ENCODE data around the gene TENM3. TPM values are rescaled to one million over a fixed set of nuclear protein-coding genes. Genes with fewer than 3 reads are reported as not detected.

TENM3 gene
- total and polyA plus RNA-seq, 2 of the 8 experiments (the other 6 are each of a cell fraction or from before 2014, with no cell fraction given), result 36.9 to 69.3 TPM

DNA sequence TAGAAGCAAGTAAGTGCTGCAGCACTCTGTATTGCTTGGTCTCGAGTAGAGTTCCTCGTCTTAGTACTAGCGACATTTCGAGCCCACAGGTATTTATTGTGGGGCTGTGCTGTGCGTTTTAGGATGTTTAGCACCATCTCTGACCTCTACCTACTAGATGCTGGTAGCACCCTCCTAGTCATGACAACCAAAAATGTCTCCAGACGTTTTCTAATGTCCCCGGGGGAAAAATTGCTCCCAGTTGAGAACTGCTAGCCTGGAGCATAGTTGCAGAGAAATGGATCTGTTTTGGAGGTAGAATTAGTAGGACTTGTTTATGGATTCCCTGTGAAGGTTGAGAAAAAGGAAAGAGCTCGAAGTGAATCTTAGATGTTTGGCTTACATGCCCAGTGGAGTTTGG, 287.2 kb downstream of the TENM3 start:
- Histone ChIP-seq H3K4ac (replicated peaks; ENCODE audit: insufficient read length, low read depth, low read length) (no peak overlapping the region), H3K14ac (ENCODE audit: insufficient read length) (no peak overlapping the region), H2BK20ac (ENCODE audit: low read length) (no peak overlapping the region), H2AFZ (ENCODE audit: low read length) (no peak overlapping the region), H3K4me2 (ENCODE audit: insufficient read depth in 1 of 2, low read depth in 2 of 2, low read length in 2 of 2) (no peak overlapping the region), H2AK5ac (ENCODE audit: low read depth, low read length) (peak overlapping the region; percentile 84; the same call in 1 of the 2 replicates), H4K8ac (ENCODE audit: extremely low read depth, insufficient read depth, low read length) (no peak overlapping the region), H3K4me1 (replicated peaks in 1 of 4; ENCODE audit: control insufficient read depth in 3 of 4, insufficient read depth in 4 of 4, low read length in 3 of 4) (peaks cover 0 to 11% (median 3%) of the 10 kb centered on the region in 4 experiments; a peak in 5 of 7 replicates), H3K56ac (replicated peaks; ENCODE audit: insufficient read length, low read depth, low read length) (no peak overlapping the region), H3K18ac (ENCODE audit: extremely low read depth, low read length) (0 out of 2 replicates have a peak overlapping the region, but pooled peaks have one; percentile 41), H3K79me1 (ENCODE audit: low read depth, low read length) (peaks cover 4% of the 10 kb centered on the region; the same call in 1 of the 2 replicates), H2BK15ac (ENCODE audit: low read length) (no peak overlapping the region), H3K4me3 (ENCODE audit: extremely low read depth in 1 of 4, insufficient read depth in 2 of 4, low read depth in 3 of 4, low read length in 4 of 4) (no peak overlapping the region), H3K27me3 (replicated peaks in 1 of 4; ENCODE audit: control insufficient read depth in 3 of 4, extremely low read depth in 1 of 4, insufficient read depth in 3 of 4, low read length in 3 of 4) (no peaks in the 10 kb centered on the region), H3K27ac (ENCODE audit: low read depth, low read length) (no peak overlapping the region), H3K23me2 (ENCODE audit: low read depth, low read length) (no peaks in the 10 kb centered on the region), H3K79me2 (ENCODE audit: control insufficient read depth in 1 of 2, insufficient read depth in 2 of 2, low read length in 2 of 2) (peaks cover 0 to 55% of the 10 kb centered on the region in 2 experiments; a peak in 3 of 4 replicates), H3K9ac (replicated peaks in 1 of 4; ENCODE audit: extremely low read depth in 1 of 4, low read depth in 3 of 4, low read length in 3 of 4) (no peak overlapping the region), H2BK5ac (ENCODE audit: low read depth, low read length) (peak overlapping the region; percentile 1; the same call in 1 of the 2 replicates), H2BK120ac (replicated peaks; ENCODE audit: low read depth, low read length) (no peak overlapping the region), H2BK12ac (ENCODE audit: low read depth, low read length) (no peak overlapping the region; the same call in 1 of the 2 replicates), H3K23ac (ENCODE audit: insufficient read length) (no peak overlapping the region), H3K9me3 (ENCODE audit: insufficient read depth in 2 of 2, low read depth in 1 of 2, low read length in 1 of 2) (no peaks in the 10 kb centered on the region), H4K5ac (ENCODE audit: insufficient read length, low read depth, low read length) (no peak overlapping the region), H4K20me1 (replicated peaks in 1 of 2; ENCODE audit: control insufficient read depth in 1 of 2, insufficient read depth in 2 of 2, low read length in 2 of 2) (no peaks in the 10 kb centered on the region), H3K36me3 (ENCODE audit: control insufficient read depth in 2 of 4, insufficient read depth in 4 of 4, low read length in 3 of 4) (no peaks in the 10 kb centered on the region), H4K91ac (replicated peaks; ENCODE audit: insufficient read length, low read length) (peak overlapping the region; percentile 17)
- DNase-seq (ENCODE audit: low read depth in 1 of 2, low spot score in 2 of 2) (no peak), FAIRE-seq (peak; percentile 48)
- 88% methylated on average over 8 of the region's 8 CpGs; no CpG with 5 or more reads in 1 of the 2 experiments for WGBS, 2 experiments (ENCODE audit: extremely low coverage in 1 of 2, insufficient coverage in 1 of 2, insufficient read length in 1 of 2, insufficient replicate concordance in 2 of 2, low coverage in 1 of 2, low lambda C conversion rate in 2 of 2, missing lambda C conversion rate in 1 of 2)
- POLR2A ChIA-PET (ENCODE audit: partially characterized antibody), result interaction anchor here (1.5 kb wide), 1 partner anchor 9 kb away, joined by 3 read pairs; no protein-coding TSS in a partner anchor
- CTCF ChIA-PET (ENCODE audit: partially characterized antibody), result interaction anchor here (1.0 kb wide), 1 partner anchor 22 kb away, joined by 3 read pairs; no protein-coding TSS in a partner anchor
- TF ChIP-seq SP1 (IDR thresholded peaks at IDR 0.05; ENCODE audit: low read depth, low read length) (no peak), BRCA1 (IDR thresholded peaks at IDR 0.05; ENCODE audit: low read depth, low read length) (no peak), ASH2L (IDR thresholded peaks at IDR 0.05; ENCODE audit: low read length) (no peak), ZNF274 (IDR thresholded peaks at IDR 0.05; ENCODE audit: borderline replicate concordance, extremely low read depth, low read length) (no peak), CBX8 (IDR thresholded peaks at IDR 0.05; ENCODE audit: borderline replicate concordance, low read depth, low read length) (no peak), KDM4A (IDR thresholded peaks at IDR 0.05; ENCODE audit: low read depth, low read length, severe bottlenecking) (no peak), HDAC2 (IDR thresholded peaks at IDR 0.05; ENCODE audit: borderline replicate concordance in 1 of 2, low read depth in 2 of 2, low read length in 2 of 2) (no peak), SP4 (IDR thresholded peaks at IDR 0.05; ENCODE audit: low read length) (no peak), TAF1 (IDR thresholded peaks at IDR 0.05; ENCODE audit: low read depth, low read length) (no peak), RFX5 (IDR thresholded peaks at IDR 0.05; ENCODE audit: borderline replicate concordance, low read depth, low read length) (no peak)
- TF ChIP-seq, protein P1, sequence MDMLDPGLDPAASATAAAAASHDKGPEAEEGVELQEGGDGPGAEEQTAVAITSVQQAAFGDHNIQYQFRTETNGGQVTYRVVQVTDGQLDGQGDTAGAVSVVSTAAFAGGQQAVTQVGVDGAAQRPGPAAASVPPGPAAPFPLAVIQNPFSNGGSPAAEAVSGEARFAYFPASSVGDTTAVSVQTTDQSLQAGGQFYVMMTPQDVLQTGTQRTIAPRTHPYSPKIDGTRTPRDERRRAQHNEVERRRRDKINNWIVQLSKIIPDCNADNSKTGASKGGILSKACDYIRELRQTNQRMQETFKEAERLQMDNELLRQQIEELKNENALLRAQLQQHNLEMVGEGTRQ (IDR thresholded peaks at IDR 0.05; ENCODE audit: low read length), result no peak
- TF ChIP-seq, protein P2, sequence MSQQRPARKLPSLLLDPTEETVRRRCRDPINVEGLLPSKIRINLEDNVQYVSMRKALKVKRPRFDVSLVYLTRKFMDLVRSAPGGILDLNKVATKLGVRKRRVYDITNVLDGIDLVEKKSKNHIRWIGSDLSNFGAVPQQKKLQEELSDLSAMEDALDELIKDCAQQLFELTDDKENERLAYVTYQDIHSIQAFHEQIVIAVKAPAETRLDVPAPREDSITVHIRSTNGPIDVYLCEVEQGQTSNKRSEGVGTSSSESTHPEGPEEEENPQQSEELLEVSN (IDR thresholded peaks at IDR 0.05), result no peak
